GM19372 (cell line): Measurements from ENCODE around the gene IGF2BP3.

Experiments used
- ATAC-seq: cut with Tn5 transposase; IDR thresholded peaks from one replicate; pipeline ENCODE4 v1.9.1; 2021; ENCODE audit warnings: mild to moderate bottlenecking, low read depth, moderate library complexity; ENCODE audit not compliant: unreplicated experiment

Gene IGF2BP3

DNA sequence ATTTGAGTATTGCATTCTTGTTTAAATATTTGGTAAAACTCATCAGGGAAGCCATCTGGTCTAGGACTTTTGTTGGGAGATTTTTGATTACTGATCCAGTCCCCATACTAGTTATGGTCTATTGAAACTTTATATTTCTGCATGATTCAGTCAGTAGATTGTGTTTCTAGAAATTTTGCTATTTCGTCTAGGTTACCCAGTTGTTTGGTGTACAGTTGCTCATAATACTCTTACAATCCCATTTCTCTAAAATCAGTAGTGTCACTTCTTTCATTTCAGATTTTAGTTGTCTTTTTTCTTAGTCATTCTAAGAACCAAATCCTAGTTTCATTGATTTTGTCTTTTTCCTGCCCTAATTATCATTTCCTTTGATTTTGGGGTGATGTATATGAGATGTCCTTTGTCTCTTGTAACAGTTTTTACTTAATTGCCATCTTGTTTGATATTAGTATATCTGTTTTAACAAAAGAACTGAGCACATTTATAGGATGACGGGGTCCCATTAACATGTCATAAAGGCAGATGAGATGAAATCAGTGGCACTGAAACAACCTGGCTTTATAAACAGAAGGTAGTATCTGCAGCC is 163.3 kb downstream of the IGF2BP3 start:
- no peak for ATAC-seq

DNA sequence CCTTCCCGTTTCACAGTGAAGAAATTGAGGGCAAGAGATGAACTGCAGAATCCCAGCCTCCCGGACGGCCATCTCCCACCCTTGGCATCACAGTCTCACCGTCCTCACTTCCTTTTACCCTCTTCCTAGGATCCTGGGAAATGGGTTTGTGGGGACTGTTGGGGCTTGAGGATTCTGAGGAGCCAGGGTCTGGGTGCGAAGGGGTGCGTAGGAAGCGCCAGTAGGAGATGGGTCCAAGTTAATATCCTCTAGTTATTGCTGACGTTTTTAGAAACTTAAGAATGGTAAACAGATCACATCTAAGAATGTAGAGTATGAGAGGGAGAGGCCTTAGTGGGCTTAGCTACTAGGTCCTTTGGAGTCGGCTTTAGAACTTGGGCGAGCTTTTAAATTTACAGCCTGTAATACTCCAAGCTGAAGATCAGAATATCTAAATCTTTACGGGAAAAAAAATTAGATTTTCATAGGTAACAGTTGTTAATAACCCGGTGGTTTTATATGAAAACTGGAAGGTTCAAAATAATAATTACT is 170.5 kb downstream of the IGF2BP3 start:
- ATAC-seq = no peak

- ATAC-seq = peak; percentile 100
Observed at GRCh38 chr7:23298885-23299769, 171.2 kb downstream of the IGF2BP3 start, which contains the start of gene MALSU1. Gene MALSU1, plus strand, starts transcription at chr7:23299339. Its CDS starts 14 bp downstream, at chr7:23299353.

DNA sequence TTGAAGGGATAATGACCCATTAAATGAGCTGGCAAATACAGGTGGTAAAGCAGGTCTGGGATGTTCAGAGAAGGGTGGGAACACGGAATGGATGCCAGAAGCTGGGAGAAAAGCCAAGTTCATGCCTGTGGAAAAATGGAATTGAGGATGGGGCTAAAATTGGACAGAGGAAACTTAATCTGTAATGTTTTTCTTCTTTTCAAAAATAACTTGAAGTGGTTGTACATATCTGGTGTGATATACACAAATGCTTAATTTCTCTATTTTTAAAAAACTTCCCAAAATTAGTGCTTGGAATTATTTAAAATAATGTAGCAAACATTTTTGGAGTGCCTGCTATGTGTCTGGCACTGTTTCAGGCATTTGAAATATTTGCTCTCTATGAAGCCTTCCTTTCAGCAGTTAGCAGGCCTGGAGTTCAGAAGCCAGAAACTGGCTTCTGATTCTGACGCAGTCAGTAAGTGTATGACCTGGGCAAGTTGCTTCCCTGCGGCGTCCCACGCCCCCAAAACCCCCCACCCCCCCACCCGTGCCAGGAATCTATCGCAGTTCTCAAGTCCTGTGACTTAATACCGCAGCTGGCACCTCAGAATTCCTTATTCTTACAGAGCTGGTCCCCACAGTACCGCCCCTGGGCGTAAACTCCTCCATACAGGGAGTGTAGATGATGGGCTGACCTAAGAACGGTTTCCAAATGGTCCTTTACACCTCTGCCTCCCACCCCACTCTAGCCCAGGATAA is 172.0 kb downstream of the IGF2BP3 start:
- no peak for ATAC-seq

DNA sequence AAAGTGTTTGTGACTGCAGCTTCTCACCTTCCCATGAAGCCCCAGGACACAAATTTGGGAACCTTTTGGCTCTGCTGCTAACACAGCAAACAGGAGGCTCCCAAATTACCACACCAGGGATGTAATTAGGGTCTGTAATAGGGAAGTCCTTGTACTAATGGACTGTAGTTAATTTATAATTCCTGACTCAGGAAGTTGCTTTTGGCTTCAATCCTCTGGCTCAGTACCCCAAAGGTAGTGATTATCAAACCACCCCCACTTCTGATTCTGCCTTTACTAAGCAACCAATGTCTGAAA is 174.9 kb downstream of the IGF2BP3 start:
- ATAC-seq = no peak

GRCh38 chr7:23294549-23295400 is 175.5 kb downstream of the IGF2BP3 start:
- no peak for ATAC-seq

DNA sequence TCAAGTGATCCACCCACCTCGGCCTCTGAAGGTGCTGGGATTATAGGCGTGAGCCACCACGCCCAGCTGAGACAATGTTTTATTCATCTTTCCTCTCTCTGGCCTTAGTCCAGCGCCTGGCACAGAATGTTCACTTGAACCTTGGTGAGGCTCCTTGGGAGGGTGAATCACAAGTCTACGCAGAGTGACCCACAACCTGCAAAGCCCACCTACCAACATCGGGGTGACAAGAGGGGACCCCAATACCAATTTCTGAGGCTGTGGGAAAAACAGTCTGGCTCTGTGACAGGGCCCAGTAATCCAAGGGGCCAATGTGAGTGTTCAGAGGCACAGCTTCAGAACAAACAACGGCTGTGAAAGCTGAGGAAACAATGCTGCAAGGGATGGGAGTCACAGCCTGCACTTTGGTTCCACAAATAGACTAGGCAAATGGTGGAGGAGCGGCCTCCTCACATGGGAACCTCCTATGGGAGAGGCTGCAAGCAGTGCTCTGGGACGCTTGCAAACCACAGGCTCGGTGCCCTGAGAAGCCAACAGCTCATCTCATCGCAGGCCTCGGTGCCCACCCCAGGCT is 176.7 kb downstream of the IGF2BP3 start:
- no peak for ATAC-seq

- ATAC-seq = no peak
Observed at GRCh38 chr7:23292623-23293022, 177.7 kb downstream of the IGF2BP3 start.

DNA sequence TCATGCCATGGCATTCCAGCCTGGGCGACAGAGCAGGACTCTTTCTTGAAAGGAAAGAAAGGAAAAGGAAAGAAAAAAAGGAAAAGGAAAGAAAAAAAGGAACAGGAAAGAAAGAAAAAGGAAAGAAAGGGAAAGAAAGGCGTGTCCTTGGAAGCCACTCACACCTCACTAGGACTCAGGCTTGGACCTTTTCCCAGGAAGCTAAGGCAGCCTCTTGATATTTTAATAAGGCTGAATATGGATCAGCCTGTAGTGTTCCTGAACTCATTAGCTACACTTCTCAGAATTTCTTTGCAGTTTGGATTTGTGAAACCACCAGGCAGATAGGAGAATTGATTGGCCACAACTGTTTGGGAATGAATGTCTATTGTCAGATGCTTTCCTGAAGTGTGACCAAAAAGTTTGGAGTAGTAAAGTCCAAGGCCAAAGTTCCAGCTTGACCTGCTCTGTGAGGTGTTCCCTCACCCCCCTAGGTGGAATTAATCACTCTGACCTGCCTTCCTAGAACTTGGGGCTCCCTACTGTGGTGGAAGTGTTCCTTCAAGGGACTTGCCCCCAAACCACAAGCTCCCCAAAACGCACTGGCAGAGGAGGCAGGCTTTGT is 178.2 kb downstream of the IGF2BP3 start:
- no peak for ATAC-seq

- ATAC-seq = no peak
Observed at GRCh38 chr7:23290993-23291392, 179.3 kb downstream of the IGF2BP3 start.

DNA sequence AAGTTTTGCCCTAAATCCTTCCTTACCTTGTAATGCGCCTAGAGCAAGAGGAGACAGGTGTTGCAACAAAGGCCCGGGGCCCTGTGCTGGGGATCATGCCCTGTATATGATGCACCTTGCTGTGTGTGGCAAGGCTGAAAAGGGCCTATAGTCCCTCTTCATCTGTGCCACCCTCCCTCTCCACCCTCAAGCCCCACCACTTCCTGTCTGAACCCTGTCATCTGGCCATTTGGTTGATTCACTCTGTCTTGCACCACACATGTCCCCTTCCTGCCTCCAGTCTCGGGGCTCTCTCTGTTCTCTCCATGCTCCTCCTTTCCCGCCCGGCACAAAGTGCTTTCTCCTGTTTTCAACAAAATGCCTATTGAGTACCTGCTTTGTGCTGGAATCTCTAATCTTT is 182.7 kb downstream of the IGF2BP3 start:
- ATAC-seq = no peak

- no peak for ATAC-seq
Observed at GRCh38 chr7:23285657-23286646, 184.3 kb downstream of the IGF2BP3 start.

DNA sequence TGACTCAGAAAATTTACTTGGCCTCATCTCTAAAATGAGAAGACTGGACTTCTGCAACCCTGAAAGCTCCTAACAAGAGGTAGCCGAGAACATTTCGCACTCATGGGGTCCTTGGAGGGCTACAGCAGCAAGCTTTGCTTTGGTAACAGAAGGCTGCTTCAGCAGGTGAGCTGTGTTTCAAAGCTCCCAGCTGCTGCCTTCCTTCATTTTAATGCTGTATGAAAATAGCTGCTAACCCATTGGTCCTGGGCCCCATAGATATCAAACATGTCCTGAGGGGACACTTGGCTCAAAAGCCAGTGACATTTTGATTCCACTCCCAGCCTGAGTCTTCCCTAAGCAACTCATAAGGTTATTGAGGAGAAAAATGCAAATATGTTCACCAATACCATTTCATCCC is 185.4 kb downstream of the IGF2BP3 start:
- ATAC-seq = no peak

GRCh38 chr7:23283086-23283485 is 187.2 kb downstream of the IGF2BP3 start:
- no peak for ATAC-seq

DNA sequence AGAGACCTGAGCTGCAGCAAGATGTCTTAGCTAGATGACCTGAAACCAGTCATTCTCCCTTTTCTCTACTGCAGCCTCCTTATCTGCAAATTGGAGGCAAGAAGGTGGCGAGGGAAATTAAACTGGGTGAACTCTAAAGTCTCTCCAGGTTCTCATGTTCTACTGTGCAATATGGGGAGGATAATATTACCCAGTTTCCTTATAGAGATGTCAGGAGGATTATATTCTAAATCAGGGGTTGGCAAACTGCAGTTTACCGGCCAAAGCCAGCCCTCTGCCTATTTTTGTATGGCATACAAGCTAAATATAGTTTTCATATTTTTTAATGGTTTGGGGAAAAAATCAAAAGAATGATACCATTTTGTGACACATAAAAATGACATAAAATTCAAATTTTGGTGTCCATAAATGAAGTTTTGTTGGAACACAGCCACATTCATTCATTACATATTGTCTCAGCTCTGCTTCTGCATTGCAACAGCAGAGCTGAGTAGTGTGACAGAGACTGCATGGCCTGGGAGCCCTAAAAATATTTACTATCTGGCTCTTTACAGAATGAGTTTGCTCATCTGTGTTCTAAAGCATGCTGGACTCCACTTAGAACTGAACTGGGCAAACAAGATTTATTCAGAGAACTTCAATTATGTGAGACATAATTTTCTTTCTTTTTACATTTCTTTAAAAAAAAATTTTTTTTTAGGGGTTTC is 190.3 kb downstream of the IGF2BP3 start:
- ATAC-seq = no peak

DNA sequence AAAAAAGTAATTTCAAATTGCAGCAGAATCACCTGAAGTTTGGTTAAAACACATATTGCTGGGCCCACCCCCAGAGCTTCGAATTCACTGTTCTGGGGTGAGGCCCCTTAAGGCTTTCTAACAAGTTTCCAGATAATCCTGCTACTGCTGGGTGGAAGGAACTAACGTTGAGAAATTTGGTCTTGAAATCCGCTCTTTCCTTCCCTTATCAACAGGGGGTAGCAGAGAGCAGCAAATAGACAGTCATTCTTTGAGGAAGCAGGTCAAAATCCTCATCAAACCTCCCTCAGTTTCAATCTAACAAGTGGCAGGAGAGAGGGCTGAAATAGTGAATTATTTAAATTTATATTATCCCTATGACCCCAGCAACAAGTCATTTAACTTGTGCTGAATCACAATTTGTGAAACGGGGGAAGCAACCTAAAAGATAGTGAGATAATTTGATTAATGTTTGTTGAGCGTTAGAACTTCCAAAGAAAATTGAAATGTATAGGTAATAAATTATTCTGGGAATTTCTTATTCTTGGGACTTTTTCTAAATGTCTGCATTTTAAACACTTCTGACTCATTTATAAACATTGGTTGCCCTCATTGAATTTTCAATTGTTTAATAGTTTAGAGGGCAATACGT is 192.8 kb downstream of the IGF2BP3 start:
- ATAC-seq = no peak

GRCh38 chr7:23276947-23277346 is 193.3 kb downstream of the IGF2BP3 start:
- no peak for ATAC-seq
